HepG2 (cell line): ENCODE measurements around the gene NUDT3.

Experiments
- GTF2F1 ChIP-seq: fragments of 150-350 bp; IDR thresholded peaks from 2 replicates; pipeline ENCODE4 v1.6.1; 2014; ENCODE audit warnings: low read length
- HNRNPL ChIP-seq: fragments of 200-400 bp; formaldehyde crosslinking; IDR thresholded peaks from 2 replicates; pipeline ENCODE4 v1.6.1; 2017; ENCODE audit warnings: mild to moderate bottlenecking, low read depth, low read length
- ISX ChIP-seq: sonication (generic); formaldehyde crosslinking; conservative IDR thresholded peaks from 2 replicates; pipeline ENCODE4 v1.5.0; 2020; ENCODE audit warnings: missing genetic modification reagents
- MEIS1 ChIP-seq: sonication (generic); formaldehyde crosslinking; IDR thresholded peaks from 2 replicates; pipeline ENCODE4 v1.9.0; 2021; ENCODE audit warnings: mild to moderate bottlenecking, missing genetic modification reagents, moderate library complexity, borderline replicate concordance
- POLR2AphosphoS5 ChIP-seq: IDR thresholded peaks from 2 replicates; pipeline ENCODE4 v1.6.1; 2012; ENCODE audit warnings: low read depth, low read length
- PRPF4 ChIP-seq: fragments of 200-400 bp; formaldehyde crosslinking; IDR thresholded peaks from 2 replicates; pipeline ENCODE4 v1.6.1; 2016; ENCODE audit warnings: low read length, low read depth; ENCODE audit not compliant: poor library complexity, severe bottlenecking
- REPIN1 ChIP-seq: sonication (generic); formaldehyde crosslinking; IDR thresholded peaks from 2 replicates; pipeline ENCODE4 v1.8.0; 2022; ENCODE audit warnings: missing genetic modification reagents, low read depth, mild to moderate bottlenecking, borderline replicate concordance
- TARDBP ChIP-seq: sonication (generic); formaldehyde crosslinking; IDR thresholded peaks from 2 replicates; pipeline ENCODE4 v1.8.0; 2022; ENCODE audit warnings: mild to moderate bottlenecking, missing genetic modification reagents
- ZNF589 ChIP-seq: sonication (generic); formaldehyde crosslinking; conservative IDR thresholded peaks from 2 replicates; pipeline ENCODE4 v1.8.0; 2022; ENCODE audit warnings: mild to moderate bottlenecking, moderate library complexity, missing genetic modification reagents
- TF ChIP-seq, protein P1 (sequence below): sonication (generic); formaldehyde crosslinking; IDR thresholded peaks from 2 replicates; pipeline ENCODE4 v1.5.0; 2020; ENCODE audit warnings: mild to moderate bottlenecking, missing genetic modification reagents, moderate library complexity
- TF ChIP-seq, protein P2 (sequence below): sonication (generic); formaldehyde crosslinking; IDR thresholded peaks from 2 replicates; pipeline ENCODE4 v1.8.1; 2023; ENCODE audit warnings: missing genetic modification reagents, inconsistent platforms, borderline replicate concordance

DNA sequence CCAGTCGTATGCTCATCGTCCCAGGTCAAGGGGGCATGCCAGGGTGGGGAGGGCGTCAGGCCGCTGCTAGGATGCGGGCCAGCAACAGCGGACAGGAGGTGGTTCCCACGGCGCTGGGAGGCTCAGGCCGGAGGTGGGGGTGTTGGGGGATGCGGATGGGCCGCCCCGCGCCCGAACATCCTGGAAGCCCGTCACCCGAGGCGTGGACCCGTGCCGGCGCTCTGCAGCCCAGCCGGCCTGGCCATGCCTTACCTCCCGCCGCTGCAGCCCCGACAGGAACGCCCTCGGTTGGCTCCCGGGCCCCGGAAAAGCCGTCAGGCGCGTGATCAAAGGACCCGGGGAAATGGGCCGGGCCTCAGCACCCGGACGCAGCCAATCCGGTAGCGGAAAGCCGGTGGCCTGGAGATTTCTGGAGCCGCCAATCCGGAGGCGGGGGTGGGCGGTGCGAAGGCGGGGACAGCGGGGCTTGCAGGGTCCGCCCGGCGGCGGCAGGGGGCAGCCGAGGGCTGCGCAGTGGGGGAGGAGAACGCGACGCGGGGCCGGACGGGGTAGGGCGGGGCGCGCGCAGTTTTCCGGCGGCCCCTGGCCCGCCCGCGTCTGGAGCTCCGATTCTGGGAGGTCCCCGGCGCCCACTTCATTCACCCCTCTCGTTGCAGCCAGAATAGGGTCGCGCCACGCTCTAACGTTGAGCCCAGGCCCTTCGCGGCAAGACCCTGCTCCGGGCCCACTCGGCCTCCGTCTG is 143.6 kb downstream of the NUDT3 start, which contains the start of gene SMIM29:
- peak; percentile 78 for TF ChIP-seq MEIS1 (CRISPR knock-in tag)
- no peak for TF ChIP-seq ISX
- TF ChIP-seq TARDBP (CRISPR knock-in tag): peak; percentile 23; the same call in 1 of the 2 replicates
- TF ChIP-seq, protein P1, sequence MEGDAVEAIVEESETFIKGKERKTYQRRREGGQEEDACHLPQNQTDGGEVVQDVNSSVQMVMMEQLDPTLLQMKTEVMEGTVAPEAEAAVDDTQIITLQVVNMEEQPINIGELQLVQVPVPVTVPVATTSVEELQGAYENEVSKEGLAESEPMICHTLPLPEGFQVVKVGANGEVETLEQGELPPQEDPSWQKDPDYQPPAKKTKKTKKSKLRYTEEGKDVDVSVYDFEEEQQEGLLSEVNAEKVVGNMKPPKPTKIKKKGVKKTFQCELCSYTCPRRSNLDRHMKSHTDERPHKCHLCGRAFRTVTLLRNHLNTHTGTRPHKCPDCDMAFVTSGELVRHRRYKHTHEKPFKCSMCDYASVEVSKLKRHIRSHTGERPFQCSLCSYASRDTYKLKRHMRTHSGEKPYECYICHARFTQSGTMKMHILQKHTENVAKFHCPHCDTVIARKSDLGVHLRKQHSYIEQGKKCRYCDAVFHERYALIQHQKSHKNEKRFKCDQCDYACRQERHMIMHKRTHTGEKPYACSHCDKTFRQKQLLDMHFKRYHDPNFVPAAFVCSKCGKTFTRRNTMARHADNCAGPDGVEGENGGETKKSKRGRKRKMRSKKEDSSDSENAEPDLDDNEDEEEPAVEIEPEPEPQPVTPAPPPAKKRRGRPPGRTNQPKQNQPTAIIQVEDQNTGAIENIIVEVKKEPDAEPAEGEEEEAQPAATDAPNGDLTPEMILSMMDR: peak; percentile 92
- TF ChIP-seq POLR2AphosphoS5: peak; percentile 57; the same call in 1 of the 2 replicates
- TF ChIP-seq PRPF4: no peak
- no peak; the same call in none of the 2 replicates for TF ChIP-seq REPIN1 (CRISPR knock-in tag)
- peak; percentile 85 for TF ChIP-seq HNRNPL
- TF ChIP-seq, protein P2, sequence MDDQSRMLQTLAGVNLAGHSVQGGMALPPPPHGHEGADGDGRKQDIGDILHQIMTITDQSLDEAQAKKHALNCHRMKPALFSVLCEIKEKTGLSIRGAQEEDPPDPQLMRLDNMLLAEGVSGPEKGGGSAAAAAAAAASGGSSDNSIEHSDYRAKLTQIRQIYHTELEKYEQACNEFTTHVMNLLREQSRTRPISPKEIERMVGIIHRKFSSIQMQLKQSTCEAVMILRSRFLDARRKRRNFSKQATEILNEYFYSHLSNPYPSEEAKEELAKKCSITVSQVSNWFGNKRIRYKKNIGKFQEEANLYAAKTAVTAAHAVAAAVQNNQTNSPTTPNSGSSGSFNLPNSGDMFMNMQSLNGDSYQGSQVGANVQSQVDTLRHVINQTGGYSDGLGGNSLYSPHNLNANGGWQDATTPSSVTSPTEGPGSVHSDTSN: no peak
- TF ChIP-seq GTF2F1: no peak
- no peak for TF ChIP-seq ZNF589
